NB4 (cell line): Measurements from ENCODE around the gene CDR2.
A peak's percentile ranks its signal among the peaks of the same experiment; 100 is the strongest.

Experiments used
- DNase-seq: peaks from one replicate; pipeline ENCODE4 v3.0.0; 2010; ENCODE audit warnings: low read depth
- H3K4me3 ChIP-seq: one replicate; pipeline ENCODE4 v1.5.1; 2011; ENCODE audit warnings: mild to moderate bottlenecking, low read depth, low read length, moderate library complexity
- CTCF ChIP-seq: IDR thresholded peaks from one replicate; pipeline ENCODE4 v1.5.1; 2012; ENCODE audit warnings: low read depth, low read length
- MAX ChIP-seq: IDR thresholded peaks from 2 replicates; pipeline ENCODE4 v1.6.1; 2011; ENCODE audit warnings: low read depth, low read length
- MYC ChIP-seq: IDR thresholded peaks from 2 replicates; pipeline ENCODE4 v1.6.1; 2011; ENCODE audit warnings: low read depth, low read length
- POLR2A ChIP-seq: IDR thresholded peaks from 2 replicates; pipeline ENCODE4 v1.6.1; 2011; ENCODE audit warnings: mild to moderate bottlenecking; ENCODE audit not compliant: insufficient read length; ENCODE audit errors: extremely low read depth

CDR2 gene

GRCh38 chr16:22417019-22417418, 42.6 kb upstream of the CDR2 start:
- no peak for DNase-seq
- TF ChIP-seq MYC (no peak), MAX (no peak), CTCF (no peak), POLR2A (no peak)
- no peak overlapping the region for H3K4me3 ChIP-seq

GRCh38 chr16:22413819-22414218, 39.4 kb upstream of the CDR2 start:
- no peak overlapping the region for H3K4me3 ChIP-seq
- no peak for DNase-seq
- TF ChIP-seq CTCF (no peak), POLR2A (no peak), MAX (no peak), MYC (no peak)

- no peak overlapping the region for H3K4me3 ChIP-seq
- DNase-seq, result no peak
- no peak for TF ChIP-seq MAX
- TF ChIP-seq POLR2A, result no peak
- TF ChIP-seq MYC, result no peak
- TF ChIP-seq CTCF, result no peak
Observed at GRCh38 chr16:22407486-22407885, 33.1 kb upstream of the CDR2 start.

- H3K4me3 ChIP-seq, result no peak overlapping the region
- TF ChIP-seq POLR2A (no peak), MAX (no peak), CTCF (no peak), MYC (no peak)
- DNase-seq, result no peak
Observed at GRCh38 chr16:22402191-22402590, 27.8 kb upstream of the CDR2 start.

GRCh38 chr16:22400900-22401299, 26.5 kb upstream of the CDR2 start:
- TF ChIP-seq POLR2A, result no peak
- no peak for TF ChIP-seq MAX
- TF ChIP-seq MYC, result no peak
- no peak for TF ChIP-seq CTCF
- DNase-seq, result peak; percentile 6
- H3K4me3 ChIP-seq, result no peak overlapping the region

- TF ChIP-seq CTCF, result no peak
- no peak for TF ChIP-seq MYC
- no peak for TF ChIP-seq MAX
- TF ChIP-seq POLR2A, result no peak
- no peak overlapping the region for H3K4me3 ChIP-seq
- no peak for DNase-seq
Observed at GRCh38 chr16:22397931-22398330, 23.5 kb upstream of the CDR2 start.
